Activated CD4-positive, alpha-beta memory T cell treated with anti-CD3 and anti-CD28 coated beads, Interleukin-2, amount 10 ng/mL, durations not matched to agents 7 days and 5 days (primary cell): Measurements from ENCODE around the gene DPEP2NB. TPM values are rescaled to one million over a fixed set of nuclear protein-coding genes. Genes with fewer than 3 reads are reported as not detected.

Experiments used
- CTCF ChIA-PET: fragments of 350-600 bp; sonication (Branson Sonifier 250); formaldehyde crosslinking; loops from one replicate; lab custom pipeline; 2021; ENCODE audit warnings: antibody characterized with exemption, inconsistent platforms; lab: Charles Lee
- POLR2A ChIA-PET: fragments of 350-600 bp; sonication (Branson Sonifier 250); formaldehyde crosslinking; loops from one replicate; lab custom pipeline; 2021; ENCODE audit warnings: antibody characterized with exemption; lab: Charles Lee
- DNase-seq: peaks from one replicate; pipeline ENCODE4 v3.0.0-alpha.2; 2020
- H3K27ac Mint-ChIP-seq: one replicate; pipeline ENCODE4 v1.8.0; 2021; ENCODE audit warnings: mild to moderate bottlenecking, mixed read lengths
- H3K27me3 Mint-ChIP-seq: one replicate; pipeline ENCODE4 v1.8.0; 2021; ENCODE audit warnings: mixed read lengths
- H3K36me3 Mint-ChIP-seq: one replicate; pipeline ENCODE4 v1.8.0; 2021; ENCODE audit warnings: low read depth, mixed read lengths
- H3K4me1 Mint-ChIP-seq: one replicate; pipeline ENCODE4 v1.8.0; 2021; ENCODE audit warnings: mixed read lengths
- H3K4me3 Mint-ChIP-seq: one replicate; pipeline ENCODE4 v1.8.0; 2021; ENCODE audit warnings: mild to moderate bottlenecking, mixed read lengths
- H3K9me3 Mint-ChIP-seq: one replicate; pipeline ENCODE4 v1.8.0; 2021; ENCODE audit warnings: mixed read lengths
- total RNA-seq, 2 experiments: library from RNA; stranded (reverse); gene quantifications; one replicate each; pipeline ENCODE4 v1.2.3, GENCODE V29; 2021

DPEP2NB gene
- total RNA-seq, 2 experiments from 2014 or later: not detected

DNA sequence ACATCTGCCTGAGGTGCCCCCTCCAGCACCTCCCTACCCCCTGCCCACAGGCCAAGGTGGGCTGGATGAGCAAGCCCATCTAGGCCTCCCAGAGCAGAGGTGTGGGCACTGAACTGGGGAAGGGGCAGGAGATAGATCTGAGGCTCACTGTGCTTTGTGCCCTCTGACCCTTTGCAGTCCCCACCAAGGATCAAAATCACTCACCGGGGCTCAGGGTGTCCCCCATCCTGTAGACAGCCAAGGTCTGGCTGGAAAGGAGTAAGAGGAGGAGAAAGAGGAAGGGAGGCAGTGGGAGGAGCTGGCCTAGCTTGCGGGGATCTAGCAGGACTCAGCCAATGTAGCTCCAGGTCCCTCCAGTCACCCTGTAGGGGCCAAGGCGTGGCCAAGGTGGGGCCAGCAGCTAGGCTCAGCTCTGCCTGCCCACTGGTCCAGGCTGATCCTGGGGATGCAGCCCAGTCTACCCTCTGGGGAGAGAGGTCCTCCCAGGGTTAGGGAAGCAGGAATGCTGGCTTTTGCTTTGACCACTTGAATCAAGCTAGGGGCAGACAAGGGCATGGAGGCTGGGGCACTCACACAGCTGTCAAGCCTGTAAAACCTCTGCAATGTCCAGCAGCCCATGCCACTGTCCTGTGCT, 49.0 kb downstream of the DPEP2NB start:
- no peaks in the 10 kb centered on the region for H3K9me3 Mint-ChIP-seq
- H3K27ac Mint-ChIP-seq: peak overlapping the region; percentile 95
- H3K4me1 Mint-ChIP-seq: peaks cover 26% of the 10 kb centered on the region
- no peaks in the 10 kb centered on the region for H3K27me3 Mint-ChIP-seq
- DNase-seq: no peak
- CTCF ChIA-PET: interaction anchor here (1.3 to 2.9 kb wide), 4 partner anchors 24 to 446 kb away, joined by 3 to 11 read pairs (median 4); no protein-coding TSS in a partner anchor
- POLR2A ChIA-PET: interaction anchor here (1.0 to 6.6 kb wide), 5 partner anchors 17 to 118 kb away, joined by 3 to 41 read pairs (median 4); partner anchors contain the start of genes DDX28, DUS2, NFATC3 and PSMB10
- peak overlapping the region; percentile 100 for H3K4me3 Mint-ChIP-seq
- H3K36me3 Mint-ChIP-seq: peaks cover 17% of the 10 kb centered on the region

DNA sequence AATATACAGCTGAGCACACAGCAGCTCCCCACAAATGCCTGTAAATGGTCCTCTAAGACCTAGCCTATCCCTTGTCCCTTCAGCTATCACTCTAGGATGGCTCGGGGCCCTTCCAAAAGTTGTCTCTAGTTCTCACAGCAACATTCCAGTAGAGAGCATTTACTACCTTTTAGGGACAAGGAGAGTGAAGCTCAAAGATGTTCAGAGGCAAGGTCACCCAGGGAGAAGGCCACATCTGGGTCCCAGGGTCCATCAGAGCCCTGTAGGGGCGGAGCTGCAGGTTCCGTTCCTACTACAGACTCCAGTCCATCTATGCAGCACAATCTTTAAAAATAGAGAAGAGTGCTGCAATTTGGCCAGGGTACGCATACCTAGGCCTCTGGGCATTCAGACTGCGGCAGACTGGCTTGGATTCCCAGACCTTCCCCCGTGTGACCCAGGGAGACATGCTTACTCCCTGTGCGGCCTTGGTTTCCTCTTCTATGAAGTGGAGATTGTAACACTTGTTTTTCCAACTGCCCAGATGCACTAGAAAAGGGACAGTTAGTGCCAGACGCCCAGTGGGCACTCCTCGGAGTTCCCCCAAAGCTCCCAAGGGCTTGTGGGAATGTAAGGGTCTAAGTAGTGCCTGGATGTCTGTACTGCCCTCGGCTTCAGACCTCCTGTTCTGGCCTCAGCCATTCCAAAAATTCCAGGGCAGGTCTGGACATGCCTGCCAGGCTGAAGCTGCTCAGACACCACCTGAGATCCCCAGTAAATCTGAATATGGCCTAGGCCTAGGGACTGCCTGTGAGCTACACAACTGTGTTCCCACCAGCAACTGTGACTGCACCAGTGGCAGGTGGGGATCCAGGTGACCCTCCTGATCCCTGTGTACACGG, 49.8 kb downstream of the DPEP2NB start:
- Mint-ChIP-seq H3K9me3 (no peaks in the 10 kb centered on the region), H3K36me3 (peaks cover 20% of the 10 kb centered on the region), H3K27me3 (no peaks in the 10 kb centered on the region), H3K4me3 (no peak overlapping the region), H3K27ac (no peak overlapping the region), H3K4me1 (peaks cover 26% of the 10 kb centered on the region)
- CTCF ChIA-PET: interaction anchor here (0.9 to 2.9 kb wide), 4 partner anchors 23 to 445 kb away, joined by 3 to 11 read pairs (median 4); no protein-coding TSS in a partner anchor
- DNase-seq: no peak
- POLR2A ChIA-PET: interaction anchor here (1.0 to 6.6 kb wide), 5 partner anchors 18 to 119 kb away, joined by 3 to 41 read pairs (median 4); partner anchors contain the start of genes DDX28, DUS2, NFATC3 and PSMB10

DNA sequence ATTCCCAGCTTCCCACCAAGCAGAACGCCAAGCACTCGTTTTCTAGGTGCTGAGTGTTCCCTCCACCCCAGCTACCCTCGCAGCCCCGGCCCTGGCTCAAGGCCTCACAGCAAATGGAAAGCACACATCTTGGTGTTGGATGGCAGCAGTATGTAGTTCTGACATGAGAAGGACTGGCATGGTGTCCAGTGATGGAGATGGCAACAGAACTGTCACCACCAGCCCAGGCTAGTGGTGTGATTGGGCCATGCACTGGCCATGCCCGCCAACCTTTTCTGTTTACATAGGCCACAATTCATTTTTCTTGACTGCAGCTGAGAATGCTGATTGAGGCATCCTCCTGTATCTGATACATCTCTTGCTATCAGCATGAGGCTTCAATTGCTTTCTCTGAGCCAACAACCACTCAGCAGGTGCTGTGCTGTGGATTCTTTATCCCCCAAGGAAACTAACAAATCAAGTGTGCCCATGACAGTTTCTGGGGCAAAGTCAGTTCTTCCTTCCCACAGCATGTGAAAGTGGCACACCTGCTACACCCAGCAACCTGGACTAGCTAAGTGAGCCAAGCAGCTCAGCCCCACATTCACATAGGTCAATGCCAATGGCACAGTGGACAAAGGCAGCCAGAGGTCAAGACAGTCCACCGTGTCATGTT, 51.1 kb downstream of the DPEP2NB start:
- ChIA-PET CTCF (interaction anchor here (2.9 kb wide), 1 partner anchor 22 kb away, joined by 11 read pairs; no protein-coding TSS in a partner anchor), POLR2A (interaction anchor here (0.8 to 6.6 kb wide), 3 partner anchors 19 to 58 kb away, joined by 3 to 41 read pairs (median 9); partner anchors contain the start of genes DDX28, DUS2 and PSMB10)
- Mint-ChIP-seq H3K36me3 (peaks cover 26% of the 10 kb centered on the region), H3K4me1 (peaks cover 23% of the 10 kb centered on the region), H3K9me3 (no peaks in the 10 kb centered on the region), H3K4me3 (no peak overlapping the region), H3K27me3 (no peaks in the 10 kb centered on the region), H3K27ac (no peak overlapping the region)
- no peak for DNase-seq

DNA sequence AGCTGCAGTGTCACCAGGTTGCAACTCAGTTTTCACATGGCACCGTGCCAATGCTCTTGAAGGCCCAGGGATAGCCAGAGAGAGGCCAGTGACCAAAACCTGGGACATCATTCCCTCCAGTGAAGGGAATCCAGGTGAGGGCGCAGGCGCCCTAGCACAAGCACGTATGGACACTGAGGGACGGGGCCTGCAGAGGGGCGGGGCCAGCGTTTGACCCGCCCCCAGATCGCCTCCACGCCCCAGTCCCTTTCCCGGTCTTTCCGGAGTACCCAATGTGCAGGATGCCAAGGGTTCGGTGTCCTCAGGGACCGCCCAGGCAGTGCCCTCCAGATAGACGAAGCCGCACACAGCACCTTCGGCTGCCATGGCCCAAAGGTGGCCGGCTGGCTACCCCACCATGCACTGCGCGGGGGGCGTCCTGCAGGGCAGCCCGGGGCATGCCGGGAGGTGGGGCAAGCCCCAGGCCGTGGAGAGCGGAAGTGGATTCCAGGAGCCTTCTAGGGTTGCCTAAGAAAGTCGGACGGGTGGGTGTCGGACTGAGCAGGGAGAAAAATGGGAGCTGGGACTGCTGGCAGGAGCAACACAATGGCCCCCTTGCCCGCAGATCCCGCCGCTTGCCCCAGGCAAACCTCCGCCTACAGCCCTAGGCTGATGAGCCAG, 51.9 kb downstream of the DPEP2NB start:
- DNase-seq: no peak

More for the DNA sequence above, 51.9 kb downstream of the DPEP2NB start:
- Mint-ChIP-seq H3K9me3 (no peaks in the 10 kb centered on the region), H3K36me3 (peaks cover 26% of the 10 kb centered on the region), H3K4me3 (no peak overlapping the region), H3K27me3 (no peaks in the 10 kb centered on the region), H3K27ac (no peak overlapping the region), H3K4me1 (peaks cover 19% of the 10 kb centered on the region)
- ChIA-PET POLR2A (interaction anchor here (0.8 to 6.6 kb wide), 3 partner anchors 20 to 59 kb away, joined by 3 to 41 read pairs (median 9); partner anchors contain the start of genes DDX28, DUS2 and PSMB10), CTCF (interaction anchor here (2.9 kb wide), 1 partner anchor 21 kb away, joined by 11 read pairs; no protein-coding TSS in a partner anchor)

Other genes starting within 250 kb of the DPEP2NB start
- 10 to 100 TPM; 23.2 to 24.3 TPM for gene RANBP10, start 209.4 kb downstream of the DPEP2NB start, total RNA-seq
- under 1 TPM; 0.20 to 0.25 TPM for gene TSNAXIP1, start 209.0 kb downstream of the DPEP2NB start, total RNA-seq
- 10 to 100 TPM; 40.6 to 42.3 TPM for gene THAP11, start 173.6 kb downstream of the DPEP2NB start, total RNA-seq
- gene NUTF2, start 169.0 kb downstream of the DPEP2NB start, total RNA-seq: 100 to 1,000 TPM in 1 of 2 experiments, 10 to 100 TPM in 1; 96.4 to 101 TPM
- gene CENPT, start 168.2 kb downstream of the DPEP2NB start, total RNA-seq: 10 to 100 TPM; 50.2 to 53.5 TPM
- gene EDC4, start 142.9 kb downstream of the DPEP2NB start, total RNA-seq: 10 to 100 TPM; 98.4 to 99.3 TPM
- gene NRN1L, start 131.0 kb downstream of the DPEP2NB start, total RNA-seq: 1 to 10 TPM in 1 of 2 experiments, under 1 TPM in 1; 0.76 to 1.3 TPM
- 10 to 100 TPM; 19.0 TPM for gene PSKH1, start 122.7 kb downstream of the DPEP2NB start, total RNA-seq
- 1 to 10 TPM; 4.5 to 5.0 TPM for gene CTRL, start 84.0 kb downstream of the DPEP2NB start, total RNA-seq
- gene PSMB10, start 79.1 kb downstream of the DPEP2NB start, total RNA-seq: 100 to 1,000 TPM; 236 to 241 TPM
- 10 to 100 TPM; 10.7 to 14.8 TPM for gene LCAT, start 71.8 kb downstream of the DPEP2NB start, total RNA-seq
- gene SLC12A4, start 47.3 kb downstream of the DPEP2NB start, total RNA-seq: 10 to 100 TPM; 37.9 to 40.0 TPM
- under 1 TPM in 1 of 2 experiments, not detected in 1; 0.20 TPM for gene DPEP3, start 35.4 kb downstream of the DPEP2NB start, total RNA-seq
- 10 to 100 TPM; 17.5 to 18.1 TPM for gene DPEP2, start 16.4 kb downstream of the DPEP2NB start, total RNA-seq
- 10 to 100 TPM; 11.6 to 12.3 TPM for gene DDX28, start 7.3 kb upstream of the DPEP2NB start, total RNA-seq
- 10 to 100 TPM; 23.8 to 24.4 TPM for gene DUS2, start 7.4 kb upstream of the DPEP2NB start, total RNA-seq
- gene NFATC3, start 69.5 kb upstream of the DPEP2NB start, total RNA-seq: 100 to 1,000 TPM; 208 to 209 TPM
- gene ESRP2, start 220.2 kb upstream of the DPEP2NB start, total RNA-seq: not detected
- 1 to 10 TPM; 7.4 to 7.5 TPM for gene PLA2G15, start 229.5 kb upstream of the DPEP2NB start, total RNA-seq
- gene SLC7A6, start 248.6 kb upstream of the DPEP2NB start, total RNA-seq: 10 to 100 TPM; 66.7 to 68.9 TPM